Left lobe of liver (tissue), 2 donors: ENCODE data around the gene ADCY2. TPM values are rescaled to one million over a fixed set of nuclear protein-coding genes. Genes with fewer than 3 reads are reported as not detected.
A peak's percentile ranks its signal among the peaks of the same experiment; 100 is the strongest.

Experiments
- ATAC-seq: fragments of 200-7000 bp; cut with Tn5 transposase; one replicate; pipeline ENCODE4 v1.9.1; 2020; ENCODE audit warnings: mild to moderate bottlenecking, moderate library complexity
- DNase-seq: peaks from one replicate; pipeline ENCODE4 v3.0.0-alpha.2; 2020; ENCODE audit warnings: low spot score
- total RNA-seq: library from RNA; stranded (reverse); gene quantifications from one replicate; pipeline ENCODE4 v1.2.1, GENCODE V29; 2021
- donor health status: DM: no; HTN: no; CAD: no; lungs with moderate emphysema.
- donor health status: DM: no; HTN: yes; CAD: no.

ADCY2 gene
- total RNA-seq, result 0.35 TPM

- ATAC-seq, result no peak
- no peak for DNase-seq
Measured at GRCh38 chr5:7395947-7396712, at the start of gene ADCY2. Gene ADCY2, plus strand, starts transcription at chr5:7396138. Its CDS starts 159 bp downstream, at chr5:7396297.

- ATAC-seq, result no peak
- DNase-seq, result no peak
Measured at GRCh38 chr5:7347377-7347776, 48.6 kb upstream of the ADCY2 start.

- DNase-seq, result no peak
- ATAC-seq, result no peak
Measured at GRCh38 chr5:7348168-7348854, 47.6 kb upstream of the ADCY2 start.

- ATAC-seq, result no peak
Measured at GRCh38 chr5:7361593-7361992, 34.3 kb upstream of the ADCY2 start.

GRCh38 chr5:7363067-7363677 lies 32.8 kb upstream of the ADCY2 start:
- no peak for DNase-seq
- no peak for ATAC-seq

More at GRCh38 chr5:7361593-7361992, 34.3 kb upstream of the ADCY2 start:
- no peak for DNase-seq

- DNase-seq (no peak), ATAC-seq (no peak)
Measured at GRCh38 chr5:7364226-7364875, 31.6 kb upstream of the ADCY2 start.

GRCh38 chr5:7367780-7368179 lies 28.2 kb upstream of the ADCY2 start:
- ATAC-seq (no peak), DNase-seq (no peak)

GRCh38 chr5:7372399-7372798 lies 23.5 kb upstream of the ADCY2 start:
- ATAC-seq, result no peak
- DNase-seq, result no peak

GRCh38 chr5:7374186-7374585 lies 21.8 kb upstream of the ADCY2 start:
- DNase-seq, result no peak
- no peak for ATAC-seq

- DNase-seq (no peak), ATAC-seq (no peak)
Measured at GRCh38 chr5:7375457-7375856, 20.5 kb upstream of the ADCY2 start.

GRCh38 chr5:7376871-7377270 lies 19.1 kb upstream of the ADCY2 start:
- ATAC-seq, result no peak
- no peak for DNase-seq

GRCh38 chr5:7377761-7378160 lies 18.2 kb upstream of the ADCY2 start:
- no peak for DNase-seq
- ATAC-seq, result no peak

- DNase-seq (no peak), ATAC-seq (no peak)
Measured at GRCh38 chr5:7382588-7382987, 13.3 kb upstream of the ADCY2 start.

GRCh38 chr5:7385681-7386080 lies 10.3 kb upstream of the ADCY2 start:
- ATAC-seq (no peak), DNase-seq (no peak)

- ATAC-seq (no peak), DNase-seq (no peak)
Measured at GRCh38 chr5:7388553-7388952, 7.4 kb upstream of the ADCY2 start.

GRCh38 chr5:7391215-7391614 lies 4.7 kb upstream of the ADCY2 start:
- peak; percentile 53 for ATAC-seq

GRCh38 chr5:7391814-7392692 lies 3.9 kb upstream of the ADCY2 start:
- DNase-seq (no peak), ATAC-seq (peak; percentile 68)

More at GRCh38 chr5:7391215-7391614, 4.7 kb upstream of the ADCY2 start:
- no peak for DNase-seq

GRCh38 chr5:7392693-7393024 lies 3.3 kb upstream of the ADCY2 start:
- no peak for ATAC-seq
- no peak for DNase-seq

- no peak for DNase-seq
- no peak for ATAC-seq
Measured at GRCh38 chr5:7393921-7394799, 1.8 kb upstream of the ADCY2 start.
